Nucleus accumbens (tissue), 56 donors: Measurements from ENCODE around the gene MCF2L2.

ENCODE experiments used
- DNase-seq, 56 donors: peaks; one replicate each; lab custom pipeline; 2025; lab: John Stamatoyannopoulos, UW

Gene MCF2L2

GRCh38 chr3:183159333-183159732, 269.1 kb downstream of the MCF2L2 start:
- no peak for DNase-seq

- no peak for DNase-seq
These were observed 269.8 kb downstream of the MCF2L2 start for GRCh38 chr3:183158551-183159006.

DNA sequence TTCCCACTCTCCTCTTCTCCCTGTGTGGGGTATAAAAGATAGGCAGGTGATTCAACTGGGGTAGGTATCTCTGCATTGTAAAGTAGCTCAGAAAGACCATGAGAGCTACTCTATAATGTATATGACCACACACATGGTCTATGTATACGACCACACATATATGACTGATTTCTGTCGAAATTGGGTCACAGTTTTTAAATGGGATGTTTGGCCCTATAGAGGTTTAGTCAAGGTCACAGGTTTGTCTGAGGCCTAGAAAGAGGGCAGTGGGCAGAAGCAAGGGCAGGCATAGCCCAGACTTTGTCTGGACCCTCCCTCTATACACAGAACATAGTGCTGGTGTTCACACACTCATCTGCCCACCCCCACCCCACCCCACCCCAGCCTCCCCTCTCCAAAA, 270.3 kb downstream of the MCF2L2 start:
- no peak for DNase-seq

DNA sequence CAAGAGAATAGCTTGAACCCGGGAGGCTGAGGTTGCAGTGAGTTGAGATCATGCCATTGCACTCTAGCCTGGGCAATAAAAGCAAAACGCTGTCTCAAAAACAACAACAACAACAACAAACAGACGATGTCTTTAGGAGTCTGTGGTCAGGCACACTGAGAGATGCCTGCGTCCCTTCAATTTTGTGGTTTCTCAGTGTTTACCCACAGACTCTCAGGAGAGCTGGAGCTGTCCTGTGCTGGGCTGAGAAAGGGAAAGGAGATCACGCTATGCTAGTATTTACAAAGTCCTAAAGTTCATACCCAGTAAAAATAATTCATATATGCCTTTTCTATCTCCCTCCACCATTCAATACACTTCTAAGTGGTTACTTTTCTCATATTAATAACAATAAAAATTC, 272.2 kb downstream of the MCF2L2 start:
- no peak for DNase-seq

DNA sequence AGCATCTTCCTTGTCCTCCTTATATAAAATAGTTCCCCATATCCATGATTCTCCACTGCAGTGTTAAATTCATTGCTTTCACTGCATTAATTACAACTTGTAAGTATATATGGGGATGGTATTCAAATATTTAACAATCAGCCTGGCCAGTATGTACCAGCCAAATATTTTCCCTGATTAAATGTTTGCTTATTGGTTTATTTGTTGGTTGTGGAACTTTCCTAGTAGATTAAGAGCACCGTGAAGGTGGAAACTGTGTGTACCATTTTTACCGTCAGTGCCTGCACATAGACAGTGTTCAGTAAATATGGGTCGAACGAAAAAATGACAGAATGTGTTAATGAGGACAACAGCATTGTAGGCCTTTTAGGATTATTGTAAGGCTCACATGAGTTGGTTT, 272.9 kb downstream of the MCF2L2 start:
- no peak for DNase-seq

DNA sequence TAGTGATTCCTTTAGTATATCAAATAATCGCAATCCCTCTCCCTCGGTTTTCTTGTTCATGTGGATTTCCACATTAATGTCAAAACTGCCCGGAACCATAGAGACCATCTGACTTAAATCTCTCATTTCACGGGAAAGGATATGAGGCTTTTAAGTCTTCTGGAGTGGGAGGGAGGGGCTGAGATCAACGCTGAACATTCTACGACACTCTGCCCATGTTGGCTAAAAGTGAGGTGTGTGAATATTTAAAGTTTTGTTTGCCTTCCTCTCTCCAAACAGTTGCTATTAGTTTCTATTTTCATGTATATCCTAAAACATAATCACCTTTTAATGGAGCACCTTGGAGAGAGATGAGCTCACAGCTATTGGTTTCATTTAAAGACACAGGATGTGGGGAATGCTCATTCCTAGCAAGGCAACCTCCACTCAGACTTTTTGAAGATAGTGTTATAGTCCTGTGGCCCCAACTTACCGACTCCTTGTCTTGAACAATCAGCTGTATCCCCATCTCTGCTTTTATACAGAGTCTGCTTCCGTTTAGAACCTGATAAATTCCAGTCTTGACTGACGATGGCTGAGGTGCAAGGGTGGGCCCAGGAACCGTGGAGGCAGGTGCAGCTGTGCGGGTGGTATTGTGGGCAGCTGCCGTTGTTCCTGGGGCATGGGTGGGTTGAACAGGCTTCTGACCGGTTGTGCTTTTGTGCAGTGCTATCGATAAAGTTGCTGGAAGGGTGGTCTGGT, 275.0 kb downstream of the MCF2L2 start:
- DNase-seq: no peak

- DNase-seq: no peak
These were observed 276.5 kb downstream of the MCF2L2 start for GRCh38 chr3:183151821-183152351.

DNA sequence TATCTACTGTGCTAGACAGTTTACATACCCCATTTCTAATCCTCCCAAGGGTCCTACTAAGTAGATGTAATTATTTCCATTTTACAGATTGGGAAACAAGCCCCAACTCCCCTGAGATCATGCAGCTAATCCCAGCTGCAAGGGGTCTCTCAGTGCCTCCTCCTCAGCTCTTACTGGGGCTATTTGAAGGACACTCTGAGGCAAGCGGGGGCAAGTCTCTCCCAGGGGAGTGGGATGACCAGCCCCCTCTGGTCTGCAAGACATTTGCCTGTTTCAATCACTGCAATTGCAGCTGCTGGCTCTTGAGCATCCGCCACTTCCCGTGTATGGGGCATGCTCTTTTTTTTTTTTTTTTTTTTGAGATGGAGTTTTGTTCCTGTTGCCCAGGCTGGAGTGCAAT, 277.3 kb downstream of the MCF2L2 start:
- DNase-seq: no peak

- no peak for DNase-seq
These were observed 278.3 kb downstream of the MCF2L2 start for GRCh38 chr3:183149915-183150750.

- no peak for DNase-seq
These were observed 280.4 kb downstream of the MCF2L2 start for GRCh38 chr3:183148056-183148455.

DNA sequence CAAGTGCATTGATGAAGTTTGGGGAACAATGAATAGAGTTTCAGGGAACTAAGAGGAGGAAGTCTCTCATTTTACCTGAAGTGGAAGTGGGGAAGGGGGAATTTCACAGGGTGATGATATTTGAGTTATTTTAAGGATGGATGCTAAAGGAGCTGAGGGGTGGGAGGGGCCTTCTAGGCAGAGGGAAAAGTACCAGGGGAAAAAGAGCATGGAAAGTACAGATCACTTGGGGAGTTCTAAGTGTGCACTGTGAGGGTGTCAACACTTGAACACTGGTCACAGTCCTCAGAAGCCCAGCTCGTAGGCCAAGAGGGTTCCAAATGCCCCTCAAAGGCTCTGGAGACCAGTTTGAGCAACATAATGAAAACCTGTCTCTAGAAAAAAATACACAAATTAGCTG, 284.1 kb downstream of the MCF2L2 start:
- DNase-seq: no peak

DNA sequence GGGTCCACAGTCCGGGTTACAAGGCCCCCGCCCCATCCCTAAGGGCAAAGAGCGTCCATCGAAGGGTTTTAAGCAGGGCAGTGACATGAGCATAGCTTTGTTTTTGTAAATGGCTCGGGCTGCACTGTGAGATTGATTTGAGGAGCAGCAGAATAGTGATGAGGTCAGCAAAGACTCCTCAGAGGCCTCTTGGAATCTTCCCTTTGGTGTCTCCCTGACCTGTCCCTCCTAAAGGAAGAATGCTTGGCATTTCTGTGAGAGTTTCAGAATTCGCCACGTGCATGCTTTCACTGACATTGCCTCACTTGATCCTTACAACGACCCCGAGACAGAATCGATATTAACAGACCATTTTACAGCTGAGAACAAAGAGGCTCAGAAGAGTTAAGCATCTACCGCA, 286.2 kb downstream of the MCF2L2 start:
- no peak for DNase-seq

DNA sequence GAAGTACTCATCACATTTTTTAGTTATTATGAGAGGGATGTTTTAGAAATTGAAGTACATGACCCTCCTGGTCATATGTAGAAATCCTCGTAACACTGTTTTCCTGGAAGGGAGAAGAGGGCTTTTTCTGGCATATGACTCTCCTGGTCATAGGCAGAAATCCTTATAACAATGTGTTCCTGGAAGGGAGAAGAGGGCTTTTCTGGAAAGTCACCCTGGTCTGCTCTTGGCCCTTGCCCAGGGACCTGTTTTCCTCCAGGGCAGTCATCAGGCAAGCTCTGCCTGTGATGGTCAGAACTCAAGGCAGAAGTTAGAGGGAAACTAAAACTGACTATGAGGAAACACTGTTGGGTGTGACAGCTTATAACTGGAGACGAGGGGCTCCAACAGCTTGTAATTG, 293.6 kb downstream of the MCF2L2 start:
- no peak for DNase-seq

GRCh38 chr3:183132409-183132808, 296.0 kb downstream of the MCF2L2 start:
- DNase-seq: no peak

GRCh38 chr3:183131735-183132134, 296.7 kb downstream of the MCF2L2 start:
- DNase-seq: no peak

GRCh38 chr3:183131186-183131725, 297.2 kb downstream of the MCF2L2 start:
- no peak for DNase-seq

DNA sequence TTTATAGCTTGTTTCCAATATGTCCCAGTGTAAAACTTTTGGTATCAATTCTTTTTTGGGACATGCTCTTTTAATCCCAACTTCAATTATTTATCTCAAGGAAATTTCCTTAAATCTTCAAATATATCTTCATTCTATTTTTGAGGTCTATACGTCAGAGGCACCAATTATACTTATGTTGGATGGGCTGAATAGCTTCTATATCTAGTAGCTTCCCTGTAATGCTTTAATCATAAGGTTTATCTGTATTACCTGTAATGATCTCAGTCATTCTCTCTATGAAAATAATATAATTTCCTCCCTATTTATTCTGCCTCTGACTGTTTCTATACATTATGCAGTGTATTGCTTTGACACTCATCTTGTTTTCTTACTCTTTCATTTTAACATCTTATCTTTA, 299.2 kb downstream of the MCF2L2 start:
- DNase-seq: no peak

GRCh38 chr3:183128709-183129108, 299.7 kb downstream of the MCF2L2 start:
- DNase-seq: no peak
